WERI-Rb-1 (cell line): Measurements from ENCODE around the gene ANGPTL2.
"Not testable (repeated sequence)": the region's sequence is repeated elsewhere in the genome, so short reads cannot be mapped to it uniquely, and the experiment has no call there.

Experiments used
- DNase-seq: peaks from one replicate; pipeline ENCODE4 v3.0.0-alpha.2; 2020
- H3K27ac ChIP-seq: fragments of 250-450 bp; sonication (Bioruptor Pico); 2 replicates; pipeline ENCODE4 v1.5.1; 2020; ENCODE audit warnings: mild to moderate bottlenecking, moderate library complexity
- H3K27me3 ChIP-seq: fragments of 250-450 bp; sonication (Bioruptor Pico); 2 replicates; pipeline ENCODE4 v1.5.1; 2021; ENCODE audit warnings: mild to moderate bottlenecking, low read depth, moderate library complexity; ENCODE audit not compliant: insufficient read depth, severe bottlenecking
- H3K36me3 ChIP-seq: fragments of 250-450 bp; sonication (Bioruptor Pico); 2 replicates; pipeline ENCODE4 v1.5.1; 2020; ENCODE audit warnings: mild to moderate bottlenecking, moderate library complexity
- H3K4me3 ChIP-seq: 2 replicates; pipeline ENCODE4 v1.5.1; 2011; ENCODE audit warnings: low read depth, mild to moderate bottlenecking, control low read depth, low read length
- H3K9me3 ChIP-seq: fragments of 250-450 bp; sonication (Bioruptor Pico); 2 replicates; pipeline ENCODE4 v1.5.1; 2021; ENCODE audit warnings: mild to moderate bottlenecking, moderate library complexity; ENCODE audit not compliant: severe bottlenecking
- TF ChIP-seq, protein P1 (sequence below): IDR thresholded peaks from 2 replicates; pipeline ENCODE4 v1.5.1; 2011; ENCODE audit warnings: low read depth, mild to moderate bottlenecking, control low read depth, inconsistent platforms, low read length

Gene ANGPTL2, protein sequence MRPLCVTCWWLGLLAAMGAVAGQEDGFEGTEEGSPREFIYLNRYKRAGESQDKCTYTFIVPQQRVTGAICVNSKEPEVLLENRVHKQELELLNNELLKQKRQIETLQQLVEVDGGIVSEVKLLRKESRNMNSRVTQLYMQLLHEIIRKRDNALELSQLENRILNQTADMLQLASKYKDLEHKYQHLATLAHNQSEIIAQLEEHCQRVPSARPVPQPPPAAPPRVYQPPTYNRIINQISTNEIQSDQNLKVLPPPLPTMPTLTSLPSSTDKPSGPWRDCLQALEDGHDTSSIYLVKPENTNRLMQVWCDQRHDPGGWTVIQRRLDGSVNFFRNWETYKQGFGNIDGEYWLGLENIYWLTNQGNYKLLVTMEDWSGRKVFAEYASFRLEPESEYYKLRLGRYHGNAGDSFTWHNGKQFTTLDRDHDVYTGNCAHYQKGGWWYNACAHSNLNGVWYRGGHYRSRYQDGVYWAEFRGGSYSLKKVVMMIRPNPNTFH

DNA sequence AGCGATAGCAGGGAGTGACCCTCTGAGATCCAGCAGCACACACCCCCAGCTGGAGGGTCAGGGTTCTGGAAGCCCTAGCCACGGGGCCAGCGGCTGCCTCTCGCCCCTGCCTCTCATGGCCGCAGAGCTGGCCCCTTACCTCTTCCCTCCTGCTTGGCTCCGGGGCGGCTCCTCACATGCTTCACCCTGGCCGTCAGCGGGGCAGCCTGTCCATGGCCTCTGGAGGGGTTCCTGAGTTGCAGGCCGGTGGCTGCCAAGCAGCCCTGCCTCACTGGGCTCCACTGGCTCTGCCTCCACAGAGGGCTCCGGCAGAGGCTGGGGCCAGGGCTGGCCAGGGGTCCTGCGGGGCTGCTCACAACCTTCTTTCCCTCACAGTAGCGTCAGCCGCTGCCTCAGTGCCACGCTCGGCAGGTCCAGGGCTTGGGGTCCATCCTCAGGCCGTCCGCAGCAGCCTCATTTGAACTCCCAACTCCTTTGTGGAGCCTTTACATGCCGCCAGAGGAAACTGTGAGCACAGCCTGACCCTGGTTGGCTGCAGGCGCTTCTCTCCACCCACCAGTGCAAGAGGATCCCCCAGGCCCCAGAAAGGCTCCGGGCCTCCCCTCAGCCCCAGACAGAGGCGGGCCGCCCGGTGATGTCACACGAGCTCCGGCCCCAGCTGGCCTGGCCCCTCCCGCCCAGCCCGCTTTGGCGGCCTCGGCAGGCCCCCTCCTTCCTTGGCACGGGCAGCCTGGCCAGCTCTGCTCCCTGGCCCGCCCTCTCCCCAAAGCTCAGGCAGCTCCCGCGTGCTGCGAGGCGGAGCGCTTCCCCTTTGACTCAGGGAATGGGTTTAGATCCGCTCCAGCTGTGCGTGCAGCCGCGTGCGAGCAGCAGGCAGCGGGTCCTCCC, at the start of gene ANGPTL2:
Gene ANGPTL2, minus strand, starts transcription at position 460 of the 888 bp plus-strand sequence. CDS start 13,904 bp downstream, outside the sequence.
- H3K27ac ChIP-seq = peak within 1 kb of the TSS; percentile 36
- H3K27me3 ChIP-seq = no peaks in the 10 kb centered on the region
- TF ChIP-seq, protein P1, sequence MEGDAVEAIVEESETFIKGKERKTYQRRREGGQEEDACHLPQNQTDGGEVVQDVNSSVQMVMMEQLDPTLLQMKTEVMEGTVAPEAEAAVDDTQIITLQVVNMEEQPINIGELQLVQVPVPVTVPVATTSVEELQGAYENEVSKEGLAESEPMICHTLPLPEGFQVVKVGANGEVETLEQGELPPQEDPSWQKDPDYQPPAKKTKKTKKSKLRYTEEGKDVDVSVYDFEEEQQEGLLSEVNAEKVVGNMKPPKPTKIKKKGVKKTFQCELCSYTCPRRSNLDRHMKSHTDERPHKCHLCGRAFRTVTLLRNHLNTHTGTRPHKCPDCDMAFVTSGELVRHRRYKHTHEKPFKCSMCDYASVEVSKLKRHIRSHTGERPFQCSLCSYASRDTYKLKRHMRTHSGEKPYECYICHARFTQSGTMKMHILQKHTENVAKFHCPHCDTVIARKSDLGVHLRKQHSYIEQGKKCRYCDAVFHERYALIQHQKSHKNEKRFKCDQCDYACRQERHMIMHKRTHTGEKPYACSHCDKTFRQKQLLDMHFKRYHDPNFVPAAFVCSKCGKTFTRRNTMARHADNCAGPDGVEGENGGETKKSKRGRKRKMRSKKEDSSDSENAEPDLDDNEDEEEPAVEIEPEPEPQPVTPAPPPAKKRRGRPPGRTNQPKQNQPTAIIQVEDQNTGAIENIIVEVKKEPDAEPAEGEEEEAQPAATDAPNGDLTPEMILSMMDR = no peak
- H3K4me3 ChIP-seq = peak within 1 kb of the TSS; percentile 47
- peaks cover 4% of the 10 kb centered on the region; the same call in 1 of the 2 replicates for H3K36me3 ChIP-seq
- peak; percentile 82 for DNase-seq
- H3K9me3 ChIP-seq = no peaks in the 10 kb centered on the region

DNA sequence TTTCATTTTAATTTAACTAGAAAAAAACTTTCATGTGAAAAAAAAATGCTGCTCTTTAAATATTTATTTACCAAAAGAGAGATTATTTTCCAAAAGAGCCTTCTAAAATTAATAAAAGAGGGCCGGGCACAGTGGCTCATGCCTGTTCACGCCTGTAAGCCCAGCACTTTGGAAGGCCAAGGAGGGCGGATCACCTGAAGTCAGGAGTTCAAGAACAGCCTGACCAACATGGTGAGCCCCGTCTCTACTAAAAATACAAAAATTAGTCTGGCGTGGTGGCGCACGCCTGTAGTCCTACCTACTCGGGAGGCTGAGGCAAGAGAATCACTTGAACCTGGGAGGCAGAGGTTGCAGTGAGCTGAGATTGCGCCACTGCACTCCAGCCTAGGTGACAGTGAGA, 48.9 kb upstream of the ANGPTL2 start:
- DNase-seq, H3K27ac ChIP-seq, H3K9me3 ChIP-seq, H3K4me3 ChIP-seq, H3K27me3 ChIP-seq: not testable (repeated sequence)
- H3K36me3 ChIP-seq = peaks cover 12% of the 10 kb centered on the region; the same call in 1 of the 2 replicates

DNA sequence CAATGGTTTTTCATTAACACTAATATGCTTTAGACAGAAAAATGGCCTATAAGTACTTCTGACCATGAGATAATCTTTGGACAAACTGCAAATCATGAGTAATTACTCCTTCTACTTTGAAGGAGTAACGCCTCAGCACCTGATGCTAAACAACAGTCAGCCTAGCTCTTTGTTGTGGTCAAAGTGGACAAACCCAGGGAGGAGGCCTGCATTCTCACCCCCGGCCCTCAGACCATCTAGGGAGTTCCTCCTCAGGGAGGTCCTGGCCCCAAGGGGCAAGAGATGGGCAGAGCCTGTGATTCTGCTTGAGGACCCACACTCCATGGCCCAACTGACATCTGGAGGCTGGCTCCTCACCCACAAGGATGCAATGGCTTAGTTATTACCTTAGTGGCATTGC, 48.2 kb upstream of the ANGPTL2 start:
- H3K36me3 ChIP-seq = peaks cover 12% of the 10 kb centered on the region; the same call in 1 of the 2 replicates
- no peak overlapping the region for H3K27ac ChIP-seq
- no peak overlapping the region for H3K4me3 ChIP-seq
- TF ChIP-seq, protein P1 = no peak
- H3K27me3 ChIP-seq = no peaks in the 10 kb centered on the region
- no peak for DNase-seq
- H3K9me3 ChIP-seq = no peaks in the 10 kb centered on the region

DNA sequence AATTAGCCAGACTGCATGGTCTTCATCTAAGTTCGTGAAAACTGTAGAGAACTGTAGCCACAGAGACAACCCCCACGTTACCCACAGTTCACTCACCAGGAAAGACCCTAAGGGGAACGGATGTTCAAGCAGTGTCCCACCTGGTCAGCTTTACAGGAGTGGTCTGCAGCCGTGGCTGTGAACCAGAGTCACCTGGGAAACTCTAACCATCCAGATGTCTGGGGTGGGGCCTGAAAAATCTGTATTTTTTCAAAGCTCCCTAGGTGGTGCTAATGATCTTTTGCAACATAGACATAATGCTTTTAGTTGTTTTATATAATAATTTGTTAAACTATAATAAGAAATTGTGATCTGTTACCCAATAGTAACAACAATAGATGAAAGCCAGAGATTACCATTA, 47.7 kb upstream of the ANGPTL2 start:
- H3K27me3 ChIP-seq = no peaks in the 10 kb centered on the region
- DNase-seq = no peak
- peaks cover 10% of the 10 kb centered on the region; the same call in 1 of the 2 replicates for H3K36me3 ChIP-seq
- H3K4me3 ChIP-seq = no peak overlapping the region
- no peak overlapping the region for H3K27ac ChIP-seq
- H3K9me3 ChIP-seq = no peaks in the 10 kb centered on the region
- TF ChIP-seq, protein P1 = no peak

DNA sequence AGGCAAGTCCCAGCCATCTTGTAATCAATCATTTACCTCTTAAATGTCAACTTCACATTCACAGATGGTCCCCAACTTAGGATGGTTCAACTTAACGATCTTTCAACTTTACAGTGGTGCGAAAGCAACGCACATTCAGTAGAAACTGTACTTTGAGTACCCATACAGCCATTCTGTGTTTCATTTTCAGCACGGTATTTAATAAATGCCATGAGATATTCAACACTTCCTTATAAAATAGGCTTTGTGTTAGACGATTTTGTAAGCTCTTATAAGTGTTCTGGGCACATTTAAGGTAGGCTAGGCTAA, 47.1 kb upstream of the ANGPTL2 start:
- Histone ChIP-seq H3K27me3 (no peaks in the 10 kb centered on the region), H3K27ac (no peak overlapping the region), H3K4me3 (no peak overlapping the region), H3K9me3 (no peaks in the 10 kb centered on the region), H3K36me3 (peaks cover 6% of the 10 kb centered on the region; the same call in 1 of the 2 replicates)
- TF ChIP-seq, protein P1 = no peak
- no peak for DNase-seq
